Stimulated activated naive CD4-positive, alpha-beta T cell (primary cell): ENCODE measurements around the gene TMEM201.
"Not testable (repeated sequence)": the region's sequence is repeated elsewhere in the genome, so short reads cannot be mapped to it uniquely, and the experiment has no call there.

Source experiments
- DNase-seq, 6 experiments: peaks; one replicate each; lab custom pipeline; 2025; lab: John Stamatoyannopoulos, UW

TMEM201 gene, protein sequence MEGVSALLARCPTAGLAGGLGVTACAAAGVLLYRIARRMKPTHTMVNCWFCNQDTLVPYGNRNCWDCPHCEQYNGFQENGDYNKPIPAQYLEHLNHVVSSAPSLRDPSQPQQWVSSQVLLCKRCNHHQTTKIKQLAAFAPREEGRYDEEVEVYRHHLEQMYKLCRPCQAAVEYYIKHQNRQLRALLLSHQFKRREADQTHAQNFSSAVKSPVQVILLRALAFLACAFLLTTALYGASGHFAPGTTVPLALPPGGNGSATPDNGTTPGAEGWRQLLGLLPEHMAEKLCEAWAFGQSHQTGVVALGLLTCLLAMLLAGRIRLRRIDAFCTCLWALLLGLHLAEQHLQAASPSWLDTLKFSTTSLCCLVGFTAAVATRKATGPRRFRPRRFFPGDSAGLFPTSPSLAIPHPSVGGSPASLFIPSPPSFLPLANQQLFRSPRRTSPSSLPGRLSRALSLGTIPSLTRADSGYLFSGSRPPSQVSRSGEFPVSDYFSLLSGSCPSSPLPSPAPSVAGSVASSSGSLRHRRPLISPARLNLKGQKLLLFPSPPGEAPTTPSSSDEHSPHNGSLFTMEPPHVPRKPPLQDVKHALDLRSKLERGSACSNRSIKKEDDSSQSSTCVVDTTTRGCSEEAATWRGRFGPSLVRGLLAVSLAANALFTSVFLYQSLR

DNA sequence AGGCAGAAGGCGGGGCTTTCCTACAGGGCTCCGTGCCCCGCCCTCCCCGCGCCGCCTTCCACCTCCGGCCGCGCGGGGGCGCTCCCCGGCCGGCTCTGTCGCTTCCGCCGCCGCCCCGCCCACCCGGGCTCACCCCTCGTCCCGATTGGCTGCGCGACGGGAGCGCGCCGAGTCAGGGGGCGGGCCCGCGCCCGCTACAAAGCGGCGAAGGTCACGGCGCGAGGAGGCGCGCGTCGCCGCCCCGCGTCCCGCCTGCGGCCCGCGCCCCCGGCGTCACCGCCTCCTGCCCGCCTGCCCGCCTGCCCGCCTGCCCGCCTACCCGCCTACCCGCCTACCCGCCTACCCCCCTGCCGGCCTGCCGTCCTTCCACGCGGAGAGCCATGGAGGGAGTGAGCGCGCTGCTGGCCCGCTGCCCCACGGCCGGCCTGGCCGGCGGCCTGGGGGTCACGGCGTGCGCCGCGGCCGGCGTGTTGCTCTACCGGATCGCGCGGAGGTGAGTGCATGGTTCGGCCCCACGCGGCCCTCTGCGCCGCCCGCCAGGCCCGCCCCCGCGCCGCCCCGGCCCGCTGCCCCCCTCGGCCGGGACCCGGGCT lies at the start of gene TMEM201:
TMEM201 (plus strand) TSS at position 361 of the 593 bp plus-strand sequence; CDS start at position 381, 20 bp downstream.
- peak; percentile 85 to 95 (median 91) for DNase-seq

DNA sequence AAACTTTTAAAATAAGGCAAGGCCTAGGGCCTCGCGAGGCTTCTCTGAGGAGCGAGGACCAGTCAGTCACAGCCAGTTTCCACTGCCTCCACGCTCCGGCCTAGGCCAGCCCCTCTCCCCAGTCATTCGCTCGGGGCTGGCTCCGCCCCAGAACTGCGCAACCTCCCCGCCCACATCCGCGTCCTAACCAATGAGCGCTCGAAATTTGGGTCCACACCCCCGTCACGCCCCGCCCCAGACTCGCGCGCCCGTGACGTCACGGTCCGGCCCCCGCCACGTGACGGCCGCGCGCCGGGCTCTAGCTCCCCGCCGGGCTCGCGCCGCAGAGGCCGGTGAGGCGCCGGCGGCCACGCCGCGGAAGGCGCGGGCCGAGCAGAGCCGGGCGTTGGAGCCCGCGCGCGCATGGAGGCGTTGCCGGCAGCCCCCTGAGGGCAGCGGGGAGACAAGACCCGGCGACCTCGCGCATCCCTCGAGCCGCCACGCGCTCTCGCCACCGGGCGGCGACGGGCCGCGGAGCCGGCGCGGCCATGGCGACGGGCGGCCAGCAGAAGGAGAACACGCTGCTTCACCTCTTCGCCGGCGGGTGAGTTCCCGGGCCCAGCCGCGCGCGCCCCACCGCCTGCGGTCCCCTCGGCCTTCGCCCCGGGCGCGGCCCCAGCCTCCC lies 49.4 kb upstream of the TMEM201 start, which contains the start of gene SLC25A33:
SLC25A33 (plus strand) TSS at position 301 of the 664 bp plus-strand sequence; CDS start at position 528, 227 bp downstream.
- DNase-seq, result peak; percentile 88 to 96 (median 95)

DNA sequence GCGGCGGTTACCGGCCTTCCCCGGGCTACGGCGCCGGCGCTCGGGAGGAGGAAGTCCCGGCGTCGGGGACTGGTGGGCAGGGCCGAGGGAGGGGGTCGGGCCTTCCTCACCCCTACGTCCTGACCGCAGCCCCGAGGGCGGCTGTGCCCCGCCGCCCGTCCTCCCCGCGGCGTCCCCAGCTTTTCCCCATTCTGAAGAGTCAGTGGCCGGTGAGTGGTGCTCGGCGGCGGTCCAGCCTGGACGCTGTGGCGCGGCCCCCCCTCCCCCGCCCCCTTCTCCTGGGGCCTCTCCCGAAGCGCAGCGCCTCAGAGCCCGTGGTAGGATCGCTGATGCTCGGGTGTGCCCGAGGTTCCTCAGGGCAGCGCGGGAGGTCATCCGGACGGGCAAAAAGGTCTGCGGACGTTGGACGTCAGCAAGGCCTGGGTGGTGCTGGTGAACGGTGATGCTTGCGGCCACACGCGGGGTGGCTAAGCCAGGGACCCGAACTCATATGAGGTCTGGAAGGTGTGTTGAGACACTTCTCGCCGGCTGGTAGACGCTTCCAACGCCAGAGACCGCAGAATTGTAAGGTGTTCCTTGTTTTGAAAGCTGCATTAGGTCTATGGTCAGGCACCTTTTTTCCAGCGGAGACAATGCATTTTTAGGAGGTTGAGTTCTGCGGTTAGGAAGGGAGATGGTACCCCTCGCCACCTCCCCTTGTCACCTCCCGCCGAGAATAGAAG lies 48.7 kb upstream of the TMEM201 start:
- peak in 5 of 6 experiments; percentile 17 to 49 (median 30) for DNase-seq

DNA sequence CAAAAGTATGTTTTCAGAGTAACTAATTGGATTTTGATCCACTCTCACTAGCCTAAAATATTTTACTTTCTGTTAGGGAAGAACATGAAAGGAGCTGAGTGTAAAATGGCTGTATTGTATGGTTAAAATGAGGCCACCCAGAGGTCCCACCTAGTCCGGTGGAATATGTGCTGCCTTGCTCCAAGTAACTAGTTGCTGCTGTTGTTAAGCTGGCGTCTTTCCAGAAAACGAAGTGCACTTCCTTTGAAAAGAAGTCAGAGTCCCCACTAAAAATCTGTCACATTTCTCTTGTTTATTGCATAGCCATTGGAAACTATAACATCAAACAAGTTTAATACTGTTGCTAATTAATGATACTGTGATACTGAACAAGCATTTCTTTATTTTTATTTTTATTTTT lies 46.3 kb upstream of the TMEM201 start:
- peak in 2 of 6 experiments; percentile 4 to 17 for DNase-seq

DNA sequence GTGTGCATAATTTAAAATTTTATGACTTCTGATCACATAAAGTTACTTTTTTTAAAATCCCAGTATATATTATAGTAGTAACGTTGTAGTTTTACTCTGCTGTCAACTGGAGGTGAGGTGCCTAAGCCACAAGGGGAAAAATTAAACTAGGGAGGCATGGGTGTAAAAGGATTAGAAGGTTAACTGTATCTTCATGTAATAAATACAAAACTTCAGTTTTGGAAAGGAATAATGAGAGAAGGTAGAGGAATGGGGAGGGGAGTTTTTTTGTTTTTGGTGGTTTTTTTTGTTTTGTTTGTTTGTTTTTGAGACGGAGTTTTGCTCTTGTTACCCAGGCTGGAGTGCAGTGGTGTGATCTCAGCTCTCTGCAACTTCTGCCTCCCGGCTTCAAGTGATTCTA lies 43.8 kb upstream of the TMEM201 start:
- DNase-seq, result no peak

DNA sequence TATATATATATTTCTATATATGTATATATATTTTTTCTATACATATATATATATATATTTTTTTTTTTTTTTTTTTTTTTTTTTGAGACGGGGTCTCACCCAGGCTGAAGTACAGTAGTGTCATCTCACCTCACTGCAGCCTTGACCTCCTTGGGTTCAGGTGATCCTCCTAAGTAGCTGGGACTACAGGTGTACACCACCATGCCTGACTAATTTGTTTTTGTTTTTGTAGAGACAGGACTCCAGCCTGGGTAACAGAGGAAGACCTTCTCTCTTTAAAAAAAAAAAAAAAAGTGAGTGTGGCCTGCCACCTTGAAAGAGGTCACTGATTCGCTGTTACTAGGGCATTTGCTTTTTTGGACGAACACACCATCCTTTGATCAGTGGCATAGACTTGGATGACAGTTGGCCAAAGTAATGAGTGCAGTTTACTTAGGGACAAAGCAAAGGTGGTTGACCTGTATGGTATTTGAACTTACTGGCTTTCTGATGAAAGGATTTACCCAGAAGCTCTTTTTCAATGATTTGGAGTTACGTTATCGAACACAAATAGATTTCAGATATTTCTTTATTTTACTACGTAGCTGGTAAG lies 38.7 kb upstream of the TMEM201 start:
- DNase-seq, result no peak

DNA sequence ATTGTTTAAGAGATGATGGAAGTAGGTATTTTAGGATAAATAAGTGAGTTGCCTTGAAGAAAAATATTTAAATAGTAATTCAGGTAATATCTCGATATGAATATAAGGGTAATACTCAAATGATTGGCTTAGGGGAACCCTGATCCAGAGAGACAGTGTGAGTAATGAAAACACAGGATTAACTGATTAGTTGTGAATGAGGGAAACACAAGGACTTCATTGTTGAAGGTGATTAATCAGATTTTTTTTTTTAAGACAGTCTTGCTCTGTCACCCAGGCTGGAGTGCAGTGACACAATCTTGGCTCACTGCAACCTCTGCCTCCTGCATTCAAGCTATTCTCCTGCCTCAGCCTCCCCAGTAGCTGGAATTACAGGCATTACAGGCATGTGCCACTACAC lies 36.7 kb upstream of the TMEM201 start:
- no peak for DNase-seq

DNA sequence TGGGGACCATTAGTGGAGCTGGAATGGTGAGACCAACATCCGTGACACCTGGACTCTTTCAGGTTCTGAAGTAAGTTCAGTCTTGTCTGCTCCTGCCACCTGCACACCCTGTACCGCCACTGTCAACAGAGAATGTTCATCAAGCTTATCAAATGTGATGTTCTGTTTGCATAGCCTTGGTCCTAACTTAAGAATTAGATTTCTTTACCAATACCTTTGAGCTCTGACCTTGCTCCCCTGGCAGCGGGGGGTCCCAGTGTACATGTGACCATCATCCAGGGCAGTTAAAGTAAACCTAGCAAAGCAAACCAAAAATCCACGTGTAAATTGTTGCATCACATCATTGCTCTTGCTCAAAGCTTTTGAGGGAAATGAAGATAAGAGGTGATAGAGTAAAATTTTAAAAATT lies 35.0 kb upstream of the TMEM201 start:
- no peak for DNase-seq

DNA sequence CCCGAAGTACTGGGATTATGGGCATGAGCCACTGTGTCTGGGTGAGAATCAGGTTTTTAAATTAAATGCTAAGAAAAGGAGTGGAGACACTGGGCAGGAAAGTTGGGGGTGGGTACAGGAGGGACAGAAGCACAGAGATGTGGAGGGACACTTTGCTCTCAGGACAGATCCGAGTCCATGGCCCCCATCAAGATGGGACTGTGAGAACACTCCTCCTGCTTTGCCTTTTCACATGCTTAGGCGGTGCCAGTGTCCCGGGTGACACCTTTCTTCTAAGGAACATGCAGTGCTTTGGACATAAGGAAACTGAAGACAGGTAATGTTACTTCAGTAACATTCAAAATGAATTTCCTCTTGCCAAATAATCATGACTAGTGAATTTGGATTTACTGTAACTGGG lies 32.8 kb upstream of the TMEM201 start:
- DNase-seq, result no peak

DNA sequence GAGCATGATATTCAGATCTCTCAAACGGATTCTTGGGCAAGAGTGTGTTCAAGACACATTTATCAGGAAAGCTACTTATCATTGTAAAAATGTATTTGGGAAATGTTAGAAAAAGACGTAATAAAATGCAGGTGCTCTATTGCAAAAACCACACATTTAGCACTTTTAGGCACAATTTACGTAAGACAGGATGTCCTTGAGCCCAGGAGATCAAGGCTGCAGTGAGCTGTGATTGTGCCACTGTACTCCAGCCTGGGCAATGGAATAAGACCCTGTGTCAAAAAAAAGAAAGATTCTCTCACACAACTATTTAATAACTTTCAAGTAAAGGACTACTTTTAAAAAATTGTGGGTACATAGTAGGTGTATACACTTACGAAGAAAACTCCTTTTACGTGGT lies 31.1 kb upstream of the TMEM201 start:
- peak in 1 of 6 experiments; percentile 11 for DNase-seq

DNA sequence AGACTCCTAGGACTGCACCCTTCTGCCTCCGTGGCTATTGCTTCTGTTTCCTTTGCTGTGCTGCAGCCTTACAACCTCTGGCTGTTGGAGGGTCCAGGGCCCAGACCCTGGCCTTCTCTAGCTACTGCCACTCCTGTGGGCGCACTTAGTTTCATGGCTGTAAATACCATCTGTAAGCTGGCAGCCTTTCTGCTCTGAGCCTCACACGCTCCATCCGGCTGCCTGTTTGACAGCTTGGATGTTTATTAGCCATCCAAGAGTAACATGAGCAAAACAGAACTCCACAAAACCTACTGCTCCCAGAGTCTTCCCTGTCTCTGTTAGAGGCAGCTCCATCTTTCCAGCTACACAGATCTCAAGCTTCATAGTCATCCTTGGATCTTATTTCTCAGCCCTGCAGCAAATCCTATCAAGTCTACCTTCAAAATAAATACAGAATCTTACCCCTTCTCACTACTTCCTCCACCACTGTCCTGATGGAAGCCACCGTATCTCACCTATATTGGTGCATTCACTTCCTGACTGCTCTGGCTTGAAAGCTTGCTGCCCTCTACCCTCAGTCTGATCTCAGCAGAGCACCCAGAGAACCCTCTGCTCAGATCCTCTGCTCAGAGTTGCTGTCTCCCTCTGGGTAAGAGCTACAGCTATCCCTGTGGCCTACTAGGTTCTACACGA lies 30.3 kb upstream of the TMEM201 start:
- DNase-seq, result peak in 2 of 6 experiments; percentile 6 to 22

DNA sequence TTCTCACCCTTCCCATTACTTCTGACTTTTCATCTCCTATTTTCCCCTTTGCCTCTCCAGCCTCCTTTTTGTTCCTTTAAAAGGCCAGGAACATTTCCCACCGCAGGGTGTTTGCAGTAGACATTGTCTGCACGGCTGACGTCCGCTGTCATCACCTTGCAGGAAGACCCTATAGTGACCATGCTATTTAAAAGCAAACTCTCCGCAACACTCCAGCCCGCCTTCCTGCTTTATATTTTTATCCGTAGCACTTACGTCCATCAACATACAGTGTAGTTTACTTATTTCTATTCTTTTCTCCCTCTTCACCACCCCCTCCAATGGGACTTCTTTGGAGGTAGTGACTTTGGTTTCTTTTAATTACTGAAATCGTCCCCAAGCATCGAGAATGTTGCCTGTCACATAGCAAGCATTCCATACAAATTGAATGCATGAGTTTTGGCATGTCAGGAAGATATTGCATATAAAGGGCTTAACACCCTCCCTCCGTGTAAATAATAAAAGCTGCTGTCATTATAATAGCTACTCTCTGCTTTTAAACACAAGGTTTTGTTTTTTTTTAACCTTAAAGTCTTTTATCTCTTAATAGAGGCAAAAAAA lies 29.7 kb upstream of the TMEM201 start:
- no peak for DNase-seq

DNA sequence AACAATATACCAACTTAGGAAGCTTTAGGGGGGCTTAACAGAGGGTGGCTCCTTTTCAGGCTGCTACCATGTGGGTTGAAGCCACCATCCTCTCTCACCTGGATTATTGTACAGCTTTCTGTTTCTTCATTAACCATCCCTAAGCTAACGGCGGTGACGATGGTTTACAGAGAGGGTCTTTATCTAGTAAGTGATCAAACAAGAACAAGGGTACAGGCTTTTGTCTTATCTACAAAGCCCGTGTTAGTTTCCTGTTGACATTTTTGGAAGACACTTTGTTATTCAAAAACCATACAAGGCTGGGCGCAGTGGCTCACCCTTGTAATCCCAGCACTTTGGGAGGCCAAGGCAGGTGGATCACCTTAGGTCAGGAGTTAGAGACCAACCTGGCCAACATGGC lies 29.0 kb upstream of the TMEM201 start:
- peak in 4 of 6 experiments; percentile 27 to 71 (median 48) for DNase-seq

DNA sequence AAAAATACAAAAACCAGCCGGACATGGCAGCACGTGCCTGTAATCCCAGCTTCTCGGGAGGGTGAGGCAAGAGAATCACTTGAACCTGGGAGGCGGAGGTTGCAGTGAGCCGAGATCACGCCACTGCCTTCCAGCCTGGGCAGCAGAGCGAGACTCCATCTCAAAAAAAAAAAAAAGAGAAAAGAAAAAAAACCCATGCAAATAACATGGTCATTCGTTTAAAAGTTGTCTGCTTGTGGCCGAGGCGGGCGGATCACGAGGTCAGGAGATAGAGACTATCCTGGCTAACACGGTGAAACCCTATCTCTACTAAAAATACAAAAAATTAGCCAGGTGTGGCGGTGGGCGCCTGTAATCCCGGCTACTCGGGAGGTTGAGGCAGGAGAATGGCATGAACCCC lies 28.6 kb upstream of the TMEM201 start:
- not testable (repeated sequence) for DNase-seq

DNA sequence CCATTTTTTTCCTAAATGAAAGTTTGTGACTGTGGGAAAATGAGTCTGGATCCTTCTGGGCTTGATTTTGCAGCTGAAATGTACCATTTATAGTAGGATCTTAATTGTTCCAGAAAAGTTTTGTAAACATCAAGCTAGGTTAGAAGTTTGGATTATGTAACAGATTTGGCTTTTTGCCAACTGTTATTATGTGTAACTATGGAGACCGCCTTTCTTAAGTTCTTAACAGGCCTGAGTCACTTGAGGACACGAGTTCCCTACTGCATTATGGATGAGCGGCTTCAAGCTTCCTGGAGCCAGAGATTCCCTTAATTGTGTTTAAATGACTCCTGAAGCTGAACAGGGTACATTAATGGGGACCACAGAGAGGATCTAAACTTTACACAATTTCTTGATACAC lies 27.3 kb upstream of the TMEM201 start:
- DNase-seq, result peak in 3 of 6 experiments; percentile 28 to 65 (median 58)

DNA sequence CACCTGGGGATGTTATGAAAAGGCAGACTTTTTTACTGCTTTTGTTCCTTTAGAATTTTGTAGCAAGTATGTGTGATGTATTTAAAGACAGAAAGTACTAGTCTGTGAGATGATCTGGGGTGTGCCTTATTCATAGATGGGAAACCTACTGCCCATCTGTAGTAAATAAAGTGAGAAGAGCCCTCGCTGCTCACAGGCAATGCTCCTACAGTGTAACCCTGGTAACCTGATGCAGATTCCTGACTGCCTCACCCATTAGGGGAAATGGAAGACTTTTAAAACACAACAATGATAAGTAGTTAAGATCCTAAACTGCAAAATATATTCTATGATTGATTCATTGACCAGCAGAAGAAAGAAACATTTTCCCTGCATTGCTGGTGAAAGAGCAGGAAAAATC lies 19.4 kb upstream of the TMEM201 start:
- no peak for DNase-seq

DNA sequence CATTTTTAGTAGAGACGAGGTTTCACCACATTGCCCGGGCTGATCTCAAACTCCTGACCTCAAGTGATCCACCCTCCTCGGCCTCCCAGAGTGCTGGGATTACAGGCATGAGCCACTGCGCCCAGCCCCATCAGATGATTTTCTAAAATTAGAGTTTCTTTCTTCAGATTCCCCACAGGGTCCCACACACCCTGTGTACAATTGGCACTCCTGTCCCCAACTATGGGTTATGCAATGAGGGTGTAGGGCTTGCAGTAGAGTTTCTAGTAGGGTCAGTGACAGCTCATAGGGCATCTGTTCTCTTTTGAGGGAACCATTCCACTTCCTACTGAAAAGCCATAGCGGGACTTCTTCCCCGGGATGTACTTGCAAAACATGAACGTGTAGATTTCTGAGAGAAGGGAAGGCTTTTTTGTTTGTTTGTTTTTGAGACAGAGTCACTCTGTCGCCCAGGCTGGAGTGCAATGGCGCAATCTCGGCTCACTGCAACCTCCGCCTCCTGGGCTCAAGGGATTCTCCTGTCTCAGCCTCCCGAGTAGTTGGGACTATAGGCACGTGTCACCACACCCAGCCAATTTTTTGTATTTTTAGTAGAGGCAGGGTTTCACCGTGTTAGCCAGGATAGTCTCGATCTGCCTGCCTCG lies 17.7 kb upstream of the TMEM201 start:
- not testable (repeated sequence) for DNase-seq

DNA sequence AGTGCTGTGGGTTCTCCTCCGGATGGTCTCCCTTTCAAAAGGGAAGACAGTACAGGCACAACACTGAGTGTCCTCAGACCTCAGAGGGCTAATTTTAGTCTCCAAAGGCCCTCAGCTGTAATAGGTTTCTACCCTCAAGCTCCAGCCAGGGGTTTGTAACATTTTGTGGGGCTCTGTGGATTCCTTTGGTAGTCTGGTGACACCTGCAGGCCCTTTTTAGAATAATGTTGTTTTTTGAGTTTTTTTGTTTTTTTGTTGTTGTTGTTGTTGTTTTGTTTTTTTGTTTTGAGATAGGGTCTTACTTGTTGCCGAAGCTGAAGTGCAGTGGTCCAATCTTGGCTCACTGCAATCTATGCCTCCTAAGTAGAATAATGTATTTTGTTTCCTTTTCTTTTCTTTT lies 15.0 kb upstream of the TMEM201 start:
- peak in 2 of 6 experiments; percentile 19 to 20 for DNase-seq

DNA sequence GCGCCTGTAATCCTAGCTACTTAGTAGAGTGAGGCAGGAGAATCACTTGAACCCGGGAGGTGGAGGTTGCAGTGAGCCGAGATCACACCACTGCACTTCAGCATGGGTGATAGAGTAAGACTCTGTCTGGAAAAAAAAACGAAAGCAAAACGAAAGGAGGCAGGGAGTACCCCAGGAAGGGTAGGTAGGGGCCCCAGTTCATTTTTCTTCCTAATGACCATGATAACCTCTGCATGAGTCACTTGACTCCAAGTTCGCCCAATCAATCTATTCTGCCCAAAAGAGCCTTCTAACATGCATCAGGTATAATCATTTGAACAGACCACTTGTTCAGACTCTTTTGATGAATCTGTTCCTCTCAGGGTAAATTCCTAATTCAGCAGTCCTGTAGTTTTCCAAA lies 13.2 kb upstream of the TMEM201 start:
- DNase-seq, result no peak

DNA sequence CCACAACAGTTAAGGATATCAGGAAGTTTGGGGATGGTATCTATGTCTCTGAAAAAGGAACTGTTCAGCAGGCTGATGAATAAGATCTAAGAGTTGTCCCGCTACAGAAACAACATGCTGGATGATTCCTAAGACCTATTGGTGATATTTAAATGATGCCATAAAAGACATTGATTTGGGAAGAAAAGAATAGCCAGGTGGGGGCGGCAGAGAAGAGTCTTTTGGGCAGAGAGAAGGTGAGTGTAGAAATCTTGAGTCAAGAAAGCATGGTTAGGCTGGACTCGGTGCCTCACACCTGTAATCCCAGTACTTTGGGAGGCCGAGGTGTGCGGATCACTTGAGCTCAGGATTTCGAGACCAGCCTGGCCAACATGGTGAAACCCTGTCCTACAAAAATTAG lies 11.8 kb upstream of the TMEM201 start:
- no peak for DNase-seq
